ENCODE results near the gene TARS3. TPM values are rescaled to one million over a fixed set of nuclear protein-coding genes. Genes with fewer than 3 reads are reported as not detected.

The TARS3 gene
- total and polyA plus RNA-seq, 2 donors (not counting 3 experiments of a cell fraction or from before 2014, with no cell fraction given) = 0.91 to 8.2 TPM

GRCh38 chr15:101696829-101697228, 27.4 kb downstream of the TARS3 start:
- POLR2A ChIA-PET = no interaction called here
- no peak for FAIRE-seq
- H2AFZ ChIP-seq (ENCODE audit: low read depth, low read length) = no peak overlapping the region
- DNase-seq (ENCODE audit: low read depth, low spot score) = no peak
- H4K20me1 ChIP-seq (replicated peaks; ENCODE audit: control insufficient read depth, extremely low read depth, insufficient read depth, low read length) = no peaks in the 10 kb centered on the region
- H3K9me1 ChIP-seq (replicated peaks; ENCODE audit: control insufficient read depth, extremely low read depth, insufficient read depth, low read length) = no peaks in the 10 kb centered on the region
- H3K36me3 ChIP-seq (ENCODE audit: control insufficient read depth in 2 of 2, extremely low read depth in 1 of 2, insufficient read depth in 2 of 2, low read length in 2 of 2) = peaks cover 0 to 2% of the 10 kb centered on the region in 2 experiments
- no peaks in the 10 kb centered on the region for H3K27me3 ChIP-seq (ENCODE audit: control insufficient read depth in 2 of 2, insufficient read depth in 2 of 2, low read length in 2 of 2)
- H3K4me2 ChIP-seq (ENCODE audit: insufficient read depth, low read length) = no peak overlapping the region
- dilution Hi-C loops (cut with MboI; ENCODE audit: extremely low pct_ligation_motif_present, low sequenced_read_pairs) (no loop called here), intact Hi-C loops (cut with micrococcal nuclease) (no loop called here)
- CTCF ChIA-PET = no interaction called here
- TF ChIP-seq POLR2A (IDR thresholded peaks at IDR 0.05; ENCODE audit: low read depth, low read length) = no peak
- TF ChIP-seq POLR2AphosphoS5 (IDR thresholded peaks at IDR 0.05; ENCODE audit: insufficient read depth, low read depth, low read length) = no peak
- TF ChIP-seq JUN (IDR thresholded peaks at IDR 0.05; ENCODE audit: borderline replicate concordance, insufficient read depth, insufficient read length, low read depth) = no peak
- TF ChIP-seq GATA2 (IDR thresholded peaks at IDR 0.05; ENCODE audit: insufficient read depth, insufficient read length, low read depth, low read length) = no peak
- no peak for TF ChIP-seq FOS (IDR thresholded peaks at IDR 0.05; ENCODE audit: borderline replicate concordance, insufficient read depth, low read length)
- TF ChIP-seq MAX (IDR thresholded peaks at IDR 0.05; ENCODE audit: insufficient read depth, insufficient read length) = no peak
- TF ChIP-seq MYC (IDR thresholded peaks at IDR 0.05; ENCODE audit: low read depth, low read length) = no peak
- no peak for TF ChIP-seq CTCF (IDR thresholded peaks at IDR 0.05; ENCODE audit: extremely low read depth in 1 of 2, insufficient read depth in 1 of 2, low read depth in 1 of 2, low read length in 2 of 2)
- no peak overlapping the region for H3K27ac ChIP-seq (ENCODE audit: insufficient read depth, low read depth, low read length)
- H3K4me3 ChIP-seq (replicated peaks in 1 of 3; ENCODE audit: insufficient read depth in 1 of 3, low read depth in 1 of 3, low read length in 3 of 3) = no peak overlapping the region
- peaks cover 6% of the 10 kb centered on the region for H3K4me1 ChIP-seq (ENCODE audit: control insufficient read depth, extremely low read depth, insufficient read depth, low read length)
- H3K9ac ChIP-seq (replicated peaks; ENCODE audit: extremely low read depth, insufficient read depth, low read length) = no peak overlapping the region
- no TSS peak for BruUV-seq (replicated peaks)
- no peaks in the 10 kb centered on the region for H3K9me3 ChIP-seq (replicated peaks; ENCODE audit: control insufficient read depth, insufficient read depth, low read length)
- no peaks in the 10 kb centered on the region for H3K79me2 ChIP-seq (ENCODE audit: control insufficient read depth, insufficient read depth, low read length)
